SK-N-SH treated with all-trans-retinoic acid at 6 μM for 48 hours (cell line): ENCODE measurements around the gene STEAP4.

Experiments used
- ATAC-seq: fragments of 200-7000 bp; cut with Tn5 transposase; 3 replicates; pipeline ENCODE4 v1.9.1; 2020; ENCODE audit warnings: mild to moderate bottlenecking, moderate library complexity
- ARNTL ChIP-seq: fragments of 450-650 bp; formaldehyde crosslinking; IDR thresholded peaks from 2 replicates; pipeline ENCODE4 v1.5.0; 2020; ENCODE audit warnings: low read depth, mild to moderate bottlenecking, moderate library complexity, borderline replicate concordance
- GLIS3 ChIP-seq: fragments of 250-450 bp; sonication (Bioruptor Pico); IDR thresholded peaks from 2 replicates; pipeline ENCODE4 v1.5.0; 2020; ENCODE audit warnings: mild to moderate bottlenecking, moderate library complexity
- ISL1 ChIP-seq: fragments of 250-450 bp; sonication (Bioruptor Pico); IDR thresholded peaks from 2 replicates; pipeline ENCODE4 v2.1.2; 2022; ENCODE audit warnings: mild to moderate bottlenecking, moderate library complexity
- PATZ1 ChIP-seq: fragments of 250-450 bp; sonication (Bioruptor Pico); IDR thresholded peaks from 2 replicates; pipeline ENCODE4 v1.8.0; 2020; ENCODE audit warnings: mild to moderate bottlenecking, moderate library complexity, borderline replicate concordance
- POU6F1 ChIP-seq: fragments of 250-450 bp; sonication (Bioruptor Pico); IDR thresholded peaks from 2 replicates; pipeline ENCODE4 v1.8.0; 2021; ENCODE audit warnings: low read depth, mild to moderate bottlenecking, moderate library complexity, borderline replicate concordance
- PPARA ChIP-seq: fragments of 250-450 bp; sonication (Bioruptor Pico); IDR thresholded peaks from 2 replicates; pipeline ENCODE4 v1.5.0; 2020; ENCODE audit warnings: mild to moderate bottlenecking, borderline replicate concordance
- RARB ChIP-seq: fragments of 250-450 bp; sonication (Bioruptor Pico); IDR thresholded peaks from 2 replicates; pipeline ENCODE4 v1.8.0; 2021; ENCODE audit warnings: mild to moderate bottlenecking, moderate library complexity
- SNAI2 ChIP-seq: fragments of 250-450 bp; sonication (Bioruptor Pico); IDR thresholded peaks from 2 replicates; pipeline ENCODE4 v1.5.0; 2020; ENCODE audit warnings: mild to moderate bottlenecking, moderate library complexity
- TOX ChIP-seq: fragments of 250-450 bp; sonication (Bioruptor Pico); IDR thresholded peaks from 2 replicates; pipeline ENCODE4 v1.8.0; 2021; ENCODE audit warnings: mild to moderate bottlenecking, moderate library complexity, borderline replicate concordance
- ZC3H10 ChIP-seq: fragments of 250-450 bp; sonication (Bioruptor Pico); IDR thresholded peaks from 2 replicates; pipeline ENCODE4 v1.5.1; 2021; ENCODE audit warnings: mild to moderate bottlenecking, moderate library complexity
- ZFP3 ChIP-seq: fragments of 250-450 bp; sonication (Bioruptor Pico); IDR thresholded peaks from 2 replicates; pipeline ENCODE4 v1.5.0; 2020; ENCODE audit warnings: mild to moderate bottlenecking, moderate library complexity
- ZFP30 ChIP-seq: fragments of 450-650 bp; formaldehyde crosslinking; IDR thresholded peaks from 2 replicates; pipeline ENCODE4 v1.5.0; 2022; ENCODE audit warnings: mild to moderate bottlenecking, moderate library complexity
- ZNF565 ChIP-seq: fragments of 450-650 bp; formaldehyde crosslinking; conservative IDR thresholded peaks from 2 replicates; pipeline ENCODE4 v1.5.0; 2020; ENCODE audit warnings: low read depth, mild to moderate bottlenecking, moderate library complexity
- ZNF70 ChIP-seq: fragments of 450-650 bp; formaldehyde crosslinking; IDR thresholded peaks from 2 replicates; pipeline ENCODE4 v1.5.0; 2020; ENCODE audit warnings: mild to moderate bottlenecking, moderate library complexity
- ZNF8 ChIP-seq: fragments of 450-650 bp; formaldehyde crosslinking; IDR thresholded peaks from 2 replicates; pipeline ENCODE4 v1.5.0; 2020; ENCODE audit warnings: mild to moderate bottlenecking, moderate library complexity
- TF ChIP-seq, protein P1 (sequence below): fragments of 250-450 bp; sonication (Bioruptor Pico); IDR thresholded peaks from 2 replicates; pipeline ENCODE4 v1.5.0; 2020; ENCODE audit warnings: mild to moderate bottlenecking, moderate library complexity
- TF ChIP-seq, protein P2 (sequence below): fragments of 250-450 bp; sonication (Bioruptor Pico); IDR thresholded peaks from 2 replicates; pipeline ENCODE4 v1.5.1; 2020; ENCODE audit warnings: low read depth, mild to moderate bottlenecking, moderate library complexity
- TF ChIP-seq, protein P3 (sequence below): fragments of 250-450 bp; sonication (Bioruptor Pico); IDR thresholded peaks from 2 replicates; pipeline ENCODE4 v1.5.1; 2021; ENCODE audit warnings: mild to moderate bottlenecking, moderate library complexity

STEAP4 gene

DNA sequence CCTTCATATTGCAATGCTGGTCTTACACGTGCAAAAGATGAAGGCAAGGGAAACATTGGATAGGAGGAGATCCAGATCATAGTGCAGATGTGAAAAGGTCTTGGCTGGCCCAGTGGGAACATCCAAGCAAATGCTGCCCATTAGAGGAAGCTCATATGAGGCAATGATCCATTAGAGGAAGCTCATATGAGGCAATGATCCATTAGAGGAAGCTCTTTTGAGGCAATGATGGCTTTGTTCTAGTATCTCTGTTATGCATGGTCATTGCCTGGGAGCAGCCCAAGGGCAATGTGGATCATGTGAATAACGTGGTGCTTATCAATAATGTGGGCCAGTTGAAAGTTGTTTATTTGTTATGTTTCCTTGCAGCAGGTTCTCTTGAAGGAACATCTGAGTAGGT, 37.8 kb downstream of the STEAP4 start (continued):
- TF ChIP-seq PATZ1 = no peak
- TF ChIP-seq, all 23 proteins: peak for 0

- TF ChIP-seq ISL1 (CRISPR knock-in tag) (no peak), ZFP3 (no peak), ZNF8 (CRISPR knock-in tag) (no peak), POU6F1 (no peak), ZC3H10 (CRISPR knock-in tag) (no peak), ZNF565 (CRISPR knock-in tag) (no peak)
- TF ChIP-seq, protein P1, sequence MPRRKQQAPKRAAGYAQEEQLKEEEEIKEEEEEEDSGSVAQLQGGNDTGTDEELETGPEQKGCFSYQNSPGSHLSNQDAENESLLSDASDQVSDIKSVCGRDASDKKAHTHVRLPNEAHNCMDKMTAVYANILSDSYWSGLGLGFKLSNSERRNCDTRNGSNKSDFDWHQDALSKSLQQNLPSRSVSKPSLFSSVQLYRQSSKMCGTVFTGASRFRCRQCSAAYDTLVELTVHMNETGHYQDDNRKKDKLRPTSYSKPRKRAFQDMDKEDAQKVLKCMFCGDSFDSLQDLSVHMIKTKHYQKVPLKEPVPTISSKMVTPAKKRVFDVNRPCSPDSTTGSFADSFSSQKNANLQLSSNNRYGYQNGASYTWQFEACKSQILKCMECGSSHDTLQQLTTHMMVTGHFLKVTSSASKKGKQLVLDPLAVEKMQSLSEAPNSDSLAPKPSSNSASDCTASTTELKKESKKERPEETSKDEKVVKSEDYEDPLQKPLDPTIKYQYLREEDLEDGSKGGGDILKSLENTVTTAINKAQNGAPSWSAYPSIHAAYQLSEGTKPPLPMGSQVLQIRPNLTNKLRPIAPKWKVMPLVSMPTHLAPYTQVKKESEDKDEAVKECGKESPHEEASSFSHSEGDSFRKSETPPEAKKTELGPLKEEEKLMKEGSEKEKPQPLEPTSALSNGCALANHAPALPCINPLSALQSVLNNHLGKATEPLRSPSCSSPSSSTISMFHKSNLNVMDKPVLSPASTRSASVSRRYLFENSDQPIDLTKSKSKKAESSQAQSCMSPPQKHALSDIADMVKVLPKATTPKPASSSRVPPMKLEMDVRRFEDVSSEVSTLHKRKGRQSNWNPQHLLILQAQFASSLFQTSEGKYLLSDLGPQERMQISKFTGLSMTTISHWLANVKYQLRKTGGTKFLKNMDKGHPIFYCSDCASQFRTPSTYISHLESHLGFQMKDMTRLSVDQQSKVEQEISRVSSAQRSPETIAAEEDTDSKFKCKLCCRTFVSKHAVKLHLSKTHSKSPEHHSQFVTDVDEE (CRISPR knock-in tag) = no peak
- TF ChIP-seq, protein P2, sequence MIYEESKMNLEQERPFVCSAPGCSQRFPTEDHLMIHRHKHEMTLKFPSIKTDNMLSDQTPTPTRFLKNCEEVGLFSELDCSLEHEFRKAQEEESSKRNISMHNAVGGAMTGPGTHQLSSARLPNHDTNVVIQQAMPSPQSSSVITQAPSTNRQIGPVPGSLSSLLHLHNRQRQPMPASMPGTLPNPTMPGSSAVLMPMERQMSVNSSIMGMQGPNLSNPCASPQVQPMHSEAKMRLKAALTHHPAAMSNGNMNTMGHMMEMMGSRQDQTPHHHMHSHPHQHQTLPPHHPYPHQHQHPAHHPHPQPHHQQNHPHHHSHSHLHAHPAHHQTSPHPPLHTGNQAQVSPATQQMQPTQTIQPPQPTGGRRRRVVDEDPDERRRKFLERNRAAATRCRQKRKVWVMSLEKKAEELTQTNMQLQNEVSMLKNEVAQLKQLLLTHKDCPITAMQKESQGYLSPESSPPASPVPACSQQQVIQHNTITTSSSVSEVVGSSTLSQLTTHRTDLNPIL (CRISPR knock-in tag) = no peak
- ATAC-seq = no peak
These were observed 38.6 kb downstream of the STEAP4 start for GRCh38 chr7:88268051-88268450.

DNA sequence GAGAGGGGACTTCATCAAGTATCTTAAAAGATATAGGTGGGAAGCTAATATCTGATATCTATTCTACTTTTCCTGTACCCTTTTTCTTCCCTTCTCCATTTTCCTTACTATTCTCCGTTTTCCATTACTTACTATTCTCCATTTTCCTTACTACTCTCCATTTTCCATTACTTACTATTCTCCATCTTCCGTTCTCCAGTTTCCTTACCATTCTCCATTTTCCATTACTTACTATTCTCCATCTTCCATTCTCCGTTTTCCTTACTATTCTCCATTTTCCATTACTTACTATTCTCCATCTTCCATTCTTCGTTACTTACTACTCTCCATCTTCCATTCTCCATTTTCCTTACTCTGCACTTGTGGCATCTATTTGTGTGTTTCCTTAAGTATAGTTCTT, 39.3 kb downstream of the STEAP4 start:
- no peak for ATAC-seq
- TF ChIP-seq TOX (CRISPR knock-in tag) (no peak), ZNF8 (CRISPR knock-in tag) (no peak), PPARA (CRISPR knock-in tag) (no peak), ISL1 (CRISPR knock-in tag) (no peak), PATZ1 (no peak), POU6F1 (no peak), SNAI2 (CRISPR knock-in tag) (no peak), ZFP30 (no peak), ZC3H10 (CRISPR knock-in tag) (no peak), ZNF565 (CRISPR knock-in tag) (no peak), GLIS3 (no peak), ARNTL (CRISPR knock-in tag) (no peak), RARB (no peak), ZNF70 (no peak)
- TF ChIP-seq, protein P2 (CRISPR knock-in tag) = no peak
- TF ChIP-seq, protein P3, sequence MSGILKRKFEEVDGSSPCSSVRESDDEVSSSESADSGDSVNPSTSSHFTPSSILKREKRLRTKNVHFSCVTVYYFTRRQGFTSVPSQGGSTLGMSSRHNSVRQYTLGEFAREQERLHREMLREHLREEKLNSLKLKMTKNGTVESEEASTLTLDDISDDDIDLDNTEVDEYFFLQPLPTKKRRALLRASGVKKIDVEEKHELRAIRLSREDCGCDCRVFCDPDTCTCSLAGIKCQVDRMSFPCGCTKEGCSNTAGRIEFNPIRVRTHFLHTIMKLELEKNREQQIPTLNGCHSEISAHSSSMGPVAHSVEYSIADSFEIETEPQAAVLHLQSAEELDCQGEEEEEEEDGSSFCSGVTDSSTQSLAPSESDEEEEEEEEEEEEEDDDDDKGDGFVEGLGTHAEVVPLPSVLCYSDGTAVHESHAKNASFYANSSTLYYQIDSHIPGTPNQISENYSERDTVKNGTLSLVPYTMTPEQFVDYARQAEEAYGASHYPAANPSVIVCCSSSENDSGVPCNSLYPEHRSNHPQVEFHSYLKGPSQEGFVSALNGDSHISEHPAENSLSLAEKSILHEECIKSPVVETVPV = no peak
